Keratinocyte (primary cell): ENCODE data around the gene POLR1B.

Experiments
- EZH2 ChIP-seq: IDR thresholded peaks from one replicate; pipeline ENCODE4 v1.6.1; 2012; ENCODE audit warnings: inconsistent platforms, mild to moderate bottlenecking, low read length, moderate library complexity
- TF ChIP-seq, protein P1 (sequence below), 3 experiments: IDR thresholded peaks in 1 of 3; conservative IDR thresholded peaks in 1 of 3; optimal IDR thresholded peaks in 1 of 3; 2 replicates in 2 of 3; 3 replicates in 1 of 3; pipeline versions ENCODE3 to v1.5.1; 2011; ENCODE audit warnings: low read length in 3 of 3, mild to moderate bottlenecking in 3 of 3, moderate library complexity in 2 of 3, control low read depth in 1 of 3, inconsistent platforms in 1 of 3; ENCODE audit not compliant: insufficient read depth in 2 of 3; ENCODE audit errors: extremely low read depth in 1 of 3

DNA sequence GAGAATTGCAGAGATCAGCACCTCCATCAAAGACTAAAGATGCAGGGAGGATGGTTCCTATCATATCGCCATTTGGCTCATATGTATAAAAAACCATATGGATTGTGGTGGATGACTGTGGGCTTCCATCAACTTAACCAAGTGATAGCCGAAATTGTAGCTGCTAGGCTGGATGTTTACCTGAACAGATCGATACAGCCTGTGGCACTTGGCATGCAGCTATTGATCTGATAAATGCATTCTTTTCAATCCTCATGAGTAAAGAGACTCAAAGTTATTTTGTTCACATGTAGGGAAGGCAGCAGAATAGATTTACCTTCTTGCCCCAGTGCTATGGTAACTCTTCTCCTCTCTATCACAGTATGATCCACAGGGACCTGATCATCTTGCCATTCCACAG is 60.7 kb downstream of the POLR1B start:
- no peak for TF ChIP-seq EZH2
- TF ChIP-seq, protein P1, sequence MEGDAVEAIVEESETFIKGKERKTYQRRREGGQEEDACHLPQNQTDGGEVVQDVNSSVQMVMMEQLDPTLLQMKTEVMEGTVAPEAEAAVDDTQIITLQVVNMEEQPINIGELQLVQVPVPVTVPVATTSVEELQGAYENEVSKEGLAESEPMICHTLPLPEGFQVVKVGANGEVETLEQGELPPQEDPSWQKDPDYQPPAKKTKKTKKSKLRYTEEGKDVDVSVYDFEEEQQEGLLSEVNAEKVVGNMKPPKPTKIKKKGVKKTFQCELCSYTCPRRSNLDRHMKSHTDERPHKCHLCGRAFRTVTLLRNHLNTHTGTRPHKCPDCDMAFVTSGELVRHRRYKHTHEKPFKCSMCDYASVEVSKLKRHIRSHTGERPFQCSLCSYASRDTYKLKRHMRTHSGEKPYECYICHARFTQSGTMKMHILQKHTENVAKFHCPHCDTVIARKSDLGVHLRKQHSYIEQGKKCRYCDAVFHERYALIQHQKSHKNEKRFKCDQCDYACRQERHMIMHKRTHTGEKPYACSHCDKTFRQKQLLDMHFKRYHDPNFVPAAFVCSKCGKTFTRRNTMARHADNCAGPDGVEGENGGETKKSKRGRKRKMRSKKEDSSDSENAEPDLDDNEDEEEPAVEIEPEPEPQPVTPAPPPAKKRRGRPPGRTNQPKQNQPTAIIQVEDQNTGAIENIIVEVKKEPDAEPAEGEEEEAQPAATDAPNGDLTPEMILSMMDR (optimal IDR thresholded peaks at IDR 0.05 in 1 of 3, IDR thresholded peaks at IDR 0.05 in 1 of 3, conservative IDR thresholded peaks at IDR 0.05 in 1 of 3; ENCODE audit: extremely low read depth in 1 of 3, insufficient read depth in 2 of 3, low read length in 3 of 3) = no peak
